GM19043 (cell line): ENCODE measurements around the gene PTPRCAP.
"Not testable (repeated sequence)": the region's sequence is repeated elsewhere in the genome, so short reads cannot be mapped to it uniquely, and the experiment has no call there.

Experiments used
- ATAC-seq: cut with Tn5 transposase; IDR thresholded peaks from one replicate; pipeline ENCODE4 v1.9.1; 2021; ENCODE audit warnings: low read depth; ENCODE audit not compliant: unreplicated experiment

Gene PTPRCAP

GRCh38 chr11:67410984-67411784 lies 26.3 kb downstream of the PTPRCAP start:
- ATAC-seq, result no peak

GRCh38 chr11:67410369-67410831 lies 27.1 kb downstream of the PTPRCAP start:
- no peak for ATAC-seq

DNA sequence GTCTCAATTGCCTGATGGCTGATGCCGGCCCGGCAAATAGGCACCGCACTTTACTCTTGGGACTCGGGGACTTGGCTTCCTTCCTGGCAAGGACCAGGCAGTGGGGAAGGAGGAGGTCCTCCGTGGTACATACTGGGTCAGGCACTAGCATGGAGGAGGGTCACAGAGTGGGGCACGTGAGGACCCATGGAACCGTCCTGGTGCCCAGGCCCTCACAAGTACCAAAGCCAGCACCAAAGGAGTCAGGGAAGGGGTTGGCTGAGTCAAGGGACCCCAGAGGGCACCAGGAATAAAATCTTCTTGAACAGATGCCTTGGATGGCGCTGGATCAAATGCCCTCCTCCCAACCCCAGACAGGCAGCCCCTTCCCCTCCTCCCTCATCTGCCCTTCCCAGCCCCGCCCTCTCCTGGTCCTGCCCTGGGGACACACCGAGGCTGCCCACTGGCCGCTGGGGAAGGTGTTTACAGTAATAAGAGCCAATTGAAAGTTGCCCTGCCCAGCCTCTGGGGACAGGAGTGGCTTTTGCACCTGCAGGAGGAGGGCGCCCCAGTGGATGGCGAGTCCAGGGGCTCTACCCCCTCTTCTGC lies 27.6 kb downstream of the PTPRCAP start:
- no peak for ATAC-seq

DNA sequence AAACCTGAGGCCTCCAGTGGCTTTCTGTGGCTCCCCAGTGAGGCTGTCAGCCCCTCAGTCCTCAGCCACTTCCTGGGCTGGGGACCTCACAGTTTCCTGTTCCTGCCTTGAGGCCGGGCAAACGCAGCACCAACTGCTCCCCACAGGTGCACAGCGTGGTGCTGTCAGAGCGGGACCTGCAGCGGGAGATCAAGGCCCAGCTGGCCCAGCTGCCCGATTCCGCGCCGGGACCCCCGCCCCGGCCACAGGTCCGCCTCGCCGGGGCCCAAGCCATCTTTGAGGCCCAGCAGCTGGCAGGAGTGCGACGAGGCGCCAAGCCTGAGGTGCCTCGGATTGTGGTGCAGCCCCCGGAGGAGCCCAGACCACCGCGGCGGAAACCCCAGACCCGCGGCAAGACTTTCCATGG lies 28.2 kb downstream of the PTPRCAP start:
- ATAC-seq, result no peak

DNA sequence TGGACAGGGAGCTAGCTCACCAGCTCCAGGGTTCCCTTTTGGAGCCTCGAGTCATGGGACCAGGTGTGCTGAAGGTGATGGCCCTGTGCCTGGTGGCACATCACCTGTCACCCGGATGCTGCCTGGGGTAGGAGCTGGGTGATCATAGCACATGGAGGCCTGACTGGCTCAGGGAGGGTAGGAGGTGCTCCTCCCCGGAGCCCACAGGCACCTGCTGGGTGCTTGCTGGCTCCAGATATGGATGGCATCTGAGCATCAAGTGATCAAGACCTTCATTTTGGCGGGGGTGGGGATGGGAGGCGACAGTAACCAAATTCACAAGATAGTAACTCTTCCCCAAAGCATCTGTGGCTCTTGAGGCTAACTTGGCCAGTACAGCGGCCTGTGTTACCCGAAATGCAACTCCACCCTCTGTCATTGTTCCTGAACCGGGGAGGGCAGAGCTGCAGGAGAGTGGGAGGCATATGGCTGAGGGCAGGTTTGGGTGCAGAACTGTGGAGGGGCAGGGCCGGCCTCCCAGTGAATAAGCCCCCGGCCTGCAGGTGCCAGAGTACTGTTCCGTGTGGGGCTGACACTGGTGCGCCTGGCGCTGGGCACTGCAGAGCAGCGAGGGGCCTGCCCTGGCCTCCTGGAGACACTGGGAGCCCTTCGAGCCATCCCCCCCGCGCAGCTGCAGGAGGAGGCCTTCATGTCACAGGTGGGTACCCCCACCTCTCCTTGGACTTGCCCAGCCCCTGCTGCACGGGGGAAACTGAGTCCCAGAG lies 28.9 kb downstream of the PTPRCAP start:
- ATAC-seq, result no peak

DNA sequence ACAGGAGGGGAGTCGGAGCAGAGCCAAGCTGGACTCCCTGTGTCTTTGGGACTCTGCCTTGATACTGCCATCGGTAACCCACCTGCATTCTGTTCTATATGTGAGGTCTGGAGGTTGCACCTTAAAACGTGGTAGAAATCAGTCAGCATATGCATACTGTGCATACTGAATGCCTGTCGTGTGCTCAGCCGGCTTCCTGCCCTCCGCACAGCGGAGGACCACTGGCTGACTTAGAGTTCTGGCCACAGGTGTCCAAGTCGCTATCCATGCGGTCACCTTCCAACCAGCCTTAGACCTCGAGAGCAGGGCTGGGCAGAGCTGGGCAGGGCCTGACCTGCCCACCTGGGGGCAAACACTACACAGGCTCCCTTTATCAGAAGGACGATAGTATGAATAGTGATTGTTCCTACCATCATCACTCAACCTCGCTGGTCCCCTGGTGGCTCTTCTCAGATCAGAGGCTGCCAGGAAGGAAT lies 29.8 kb downstream of the PTPRCAP start:
- no peak for ATAC-seq

- no peak for ATAC-seq
Measured at GRCh38 chr11:67406969-67407687, 30.4 kb downstream of the PTPRCAP start.

GRCh38 chr11:67406420-67406968 lies 31.0 kb downstream of the PTPRCAP start:
- ATAC-seq, result no peak

DNA sequence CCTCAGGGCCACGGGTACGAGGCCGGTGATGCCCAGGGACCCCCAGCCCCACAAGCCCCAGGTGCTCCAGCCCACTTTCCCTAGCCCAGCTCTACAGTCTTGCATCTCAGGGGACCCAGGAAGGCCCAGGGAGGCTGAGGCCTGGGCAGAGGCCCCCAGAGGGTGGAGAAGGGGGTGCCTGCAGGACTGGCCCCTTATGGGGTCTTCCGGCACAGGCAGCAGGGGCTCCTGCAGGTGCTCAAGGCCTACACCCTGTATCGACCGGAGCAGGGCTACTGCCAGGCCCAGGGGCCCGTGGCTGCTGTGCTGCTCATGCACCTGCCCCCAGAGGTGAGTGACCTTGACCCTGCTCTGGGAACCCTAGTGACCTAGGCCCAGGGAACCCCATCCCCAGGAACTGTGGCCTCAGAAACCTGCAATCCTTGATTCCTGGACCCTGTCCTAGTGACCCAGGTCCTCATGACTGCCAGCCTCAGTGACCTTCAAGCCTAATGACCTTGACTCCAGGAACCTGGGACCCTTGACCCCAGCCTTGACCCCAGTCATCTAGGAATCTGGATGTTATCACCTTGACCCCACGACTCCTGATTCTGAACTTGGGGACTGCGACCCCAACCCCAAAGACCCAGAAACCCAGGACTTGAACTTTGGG lies 31.7 kb downstream of the PTPRCAP start:
- no peak for ATAC-seq

- no peak for ATAC-seq
Measured at GRCh38 chr11:67405196-67405567, 32.3 kb downstream of the PTPRCAP start.

DNA sequence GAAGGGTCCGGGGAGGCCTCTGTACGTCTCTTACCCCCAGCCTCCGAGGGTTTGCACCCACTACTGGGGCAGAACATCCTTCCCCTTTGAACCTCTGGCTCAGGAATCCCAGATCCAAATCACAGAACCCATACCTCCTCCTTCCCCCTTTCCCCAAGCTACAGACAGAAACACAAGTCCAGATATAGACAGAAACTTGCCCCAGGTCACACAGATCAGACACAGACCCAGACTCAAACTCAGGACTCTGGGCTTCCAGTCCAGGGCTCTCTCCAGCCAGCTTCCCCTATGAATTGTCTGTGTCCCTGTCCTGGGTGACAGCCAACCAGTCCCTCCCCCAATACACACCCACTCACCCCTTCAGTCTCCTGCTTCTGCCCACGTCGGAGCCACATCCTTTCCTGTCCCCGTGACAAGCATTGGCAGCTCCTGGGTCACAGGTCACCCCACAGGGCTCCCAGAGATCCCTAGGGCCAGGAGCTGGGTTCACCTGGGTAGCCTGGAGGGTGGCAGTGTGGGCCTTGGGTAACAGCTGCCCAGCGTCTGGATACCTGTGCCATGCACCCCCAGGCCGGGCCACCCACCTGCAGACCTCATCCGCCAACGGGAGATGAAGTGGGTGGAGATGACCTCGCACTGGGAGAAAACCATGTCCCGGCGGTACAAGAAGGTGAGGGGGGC lies 32.8 kb downstream of the PTPRCAP start:
- no peak for ATAC-seq

DNA sequence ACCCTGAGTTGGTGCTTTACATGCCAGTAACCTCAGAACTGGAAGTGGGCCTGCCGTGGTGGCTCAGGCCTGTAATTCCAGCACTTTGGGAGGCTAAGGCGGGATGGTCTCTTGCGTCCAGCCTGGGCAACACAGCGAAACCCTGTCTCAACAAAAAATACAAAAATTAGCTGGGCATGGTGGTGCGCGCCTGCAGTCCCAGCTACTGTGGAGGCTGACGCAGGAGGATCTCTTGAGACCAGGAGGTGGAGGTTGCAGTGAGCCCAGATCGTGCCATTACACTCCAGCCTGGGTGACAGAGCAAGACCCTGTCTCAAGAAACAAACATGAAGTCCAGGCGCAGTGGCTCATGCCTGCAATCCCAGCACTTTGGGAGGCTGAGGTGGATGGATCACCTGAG lies 34.4 kb downstream of the PTPRCAP start:
- ATAC-seq, result not testable (repeated sequence)

GRCh38 chr11:67402192-67402839 lies 35.2 kb downstream of the PTPRCAP start:
- ATAC-seq, result not testable (repeated sequence)

GRCh38 chr11:67401495-67402191 lies 35.8 kb downstream of the PTPRCAP start, which contains the start of gene PPP1CA:
TSS of gene PPP1CA (minus strand) at chr11:67401858. CDS start at chr11:67401782, 76 bp downstream.
- peak; percentile 47 for ATAC-seq

DNA sequence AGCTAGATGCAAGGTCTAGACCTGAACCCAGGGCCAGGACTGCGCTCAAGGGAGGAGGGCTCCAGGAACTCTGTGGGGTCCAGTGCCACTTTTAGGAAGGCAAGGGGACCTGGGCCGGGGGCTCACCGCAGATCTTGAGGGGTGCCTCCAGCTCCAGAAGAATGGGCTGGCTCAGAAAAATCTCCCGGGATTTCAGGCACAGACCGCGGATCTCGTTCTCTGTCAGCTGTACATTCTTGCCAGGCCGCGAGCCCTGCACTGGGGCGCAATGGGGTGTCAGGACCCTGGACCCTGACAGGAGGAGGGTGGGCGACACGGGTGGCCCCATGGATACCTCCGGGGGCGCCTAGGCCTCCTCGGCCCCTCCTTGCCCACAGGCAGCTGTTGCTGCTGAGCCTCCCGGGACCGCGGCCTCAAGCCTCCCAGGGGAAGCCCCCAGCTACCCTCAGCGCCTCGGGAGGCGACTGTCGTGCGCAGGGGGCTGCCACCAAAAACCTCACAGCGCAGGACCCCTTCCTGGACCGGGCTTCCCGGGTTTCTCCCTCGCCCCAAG lies 36.5 kb downstream of the PTPRCAP start:
- ATAC-seq, result peak; percentile 6

DNA sequence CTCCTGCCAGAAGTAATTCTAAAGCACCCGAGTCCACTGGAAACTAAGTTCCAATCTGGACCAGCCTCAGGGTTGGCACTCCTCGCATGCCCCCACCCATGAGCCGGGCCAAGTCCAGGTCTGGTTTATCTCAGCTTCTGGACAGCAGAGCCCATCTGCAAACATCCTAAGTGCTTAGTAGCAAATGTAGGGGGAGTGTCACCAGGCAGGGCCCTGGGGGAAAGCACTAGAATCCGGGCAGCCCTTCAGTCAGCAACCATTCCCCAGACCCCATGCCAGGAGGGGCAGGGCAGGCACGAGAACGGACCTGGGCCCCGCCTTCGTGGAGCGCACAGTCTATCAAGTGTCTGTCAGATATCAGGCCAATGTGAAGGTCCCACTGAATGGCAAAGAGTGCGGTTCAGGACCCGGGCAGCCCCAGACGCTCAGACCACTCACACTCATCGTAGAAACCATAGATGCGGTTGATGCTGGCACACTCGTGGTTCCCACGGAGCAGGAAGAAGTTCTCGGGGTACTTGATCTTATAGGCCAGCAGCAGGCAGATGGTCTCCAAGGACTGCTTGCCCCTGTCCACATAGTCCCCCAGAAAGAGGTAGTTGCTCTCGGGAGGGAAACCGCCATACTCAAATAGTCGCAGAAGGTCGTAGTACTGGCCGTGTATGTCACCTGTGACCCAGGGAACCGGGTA lies 37.1 kb downstream of the PTPRCAP start:
- no peak for ATAC-seq
